WTC11 (cell line): ENCODE measurements around the gene GNG4.

ENCODE experiments used
- CTCF ChIP-seq: fragments of 200-600 bp; IDR thresholded peaks from 2 replicates; pipeline ENCODE4 v1.8.0; 2022; ENCODE audit warnings: antibody characterized with exemption
- ELF4 ChIP-seq: sonication (generic); formaldehyde crosslinking; IDR thresholded peaks from 2 replicates; pipeline ENCODE4 v1.8.1; 2022; ENCODE audit warnings: low read depth, mild to moderate bottlenecking, moderate library complexity, missing genetic modification reagents
- ZNF425 ChIP-seq: fragments of 250-450 bp; sonication (Bioruptor Pico); conservative IDR thresholded peaks from 2 replicates; pipeline ENCODE4 v1.9.0; 2021; ENCODE audit warnings: mild to moderate bottlenecking

- TF ChIP-seq CTCF (no peak), ZNF425 (CRISPR knock-in tag) (no peak), ELF4 (CRISPR knock-in tag) (no peak)
Measured at GRCh38 chr1:235625831-235626230, 23.8 kb downstream of the GNG4 start.
